Right cardiac atrium (tissue), 5 donors: ENCODE measurements around the gene C10orf71. TPM values are rescaled to one million over a fixed set of nuclear protein-coding genes. Genes with fewer than 3 reads are reported as not detected.
A peak's percentile ranks its signal among the peaks of the same experiment; 100 is the strongest.

Source experiments
- ATAC-seq, 2 donors: fragments of 200-7000 bp; cut with Tn5 transposase; one replicate each; pipeline versions ENCODE4 v1.8.0 to v1.9.1; 2020; ENCODE audit warnings: moderate library complexity in 2 of 2, mild to moderate bottlenecking in 1 of 2
- DNase-seq, 3 donors: peaks; one replicate each; pipeline ENCODE4 v3.0.0-alpha.2; 2020
- H3K27ac ChIP-seq: one replicate; pipeline ENCODE4 v1.5.1; 2013; ENCODE audit warnings: mild to moderate bottlenecking, low read length, control low read depth, moderate library complexity
- H3K27me3 ChIP-seq: one replicate; pipeline ENCODE4 v1.6.1; 2013; ENCODE audit not compliant: control insufficient read depth, insufficient read depth
- H3K4me1 ChIP-seq: one replicate; pipeline ENCODE4 v1.6.1; 2013; ENCODE audit warnings: low read length; ENCODE audit not compliant: control insufficient read depth, insufficient read depth
- H3K4me3 ChIP-seq: one replicate; pipeline ENCODE4 v1.5.1; 2013; ENCODE audit warnings: low read length, control low read depth
- H3K9me3 ChIP-seq: one replicate; pipeline ENCODE4 v1.6.1; 2013; ENCODE audit warnings: low read length; ENCODE audit not compliant: control insufficient read depth
- WGBS: extraction: QIAGEN DNeasy Blood & Tissue Kit; methylation state at CpG from one replicate; pipeline ENCODE4 v1.1.7; 2013; 5-methylcytosine and 5-hydroxymethylcytosine counted together
- intact Hi-C, 4 donors: fragments of 100-400 bp; cut with DNase I; formaldehyde crosslinking; loops; one replicate each; pipeline versions ENCODE4 v1.11.0 to v1.14.0; 2022 to 2023
- polyA plus RNA-seq: library from polyadenylated mRNA; stranded (reverse); fragments of 200-250 nt; gene quantifications from one replicate; pipeline ENCODE4 v1.2.3, GENCODE V29; 2013
- total RNA-seq, 4 donors: library from RNA; stranded (reverse); fragmentation: NEBNext Ultra II Directional; extraction: Animal tissue kit (Norgen Biotek cat#: 25700); gene quantifications; one replicate each; pipeline ENCODE4 v1.2.1, GENCODE V29; 2021
- donor health status: healthy with polysubstance abuse.
- donor health status: DM: no; HTN: yes; CAD: no.
- donor health status: DM: no; HTN: no; CAD: no.
- donor health status: DM: no; HTN: yes; CAD: no; lungs with severe emphysema.
- donor health status: DM: yes; HTN: yes; CAD: no.

The C10orf71 gene
- total and polyA plus RNA-seq, 5 donors = 27.8 to 98.9 (median 72.2) TPM

GRCh38 chr10:49364051-49364450 lies 65.1 kb downstream of the C10orf71 start:
- intact Hi-C loops = no loop called here
- H3K9me3 ChIP-seq = no peaks in the 10 kb centered on the region
- ATAC-seq (no peak), DNase-seq (no peak)
- H3K27ac ChIP-seq = no peak overlapping the region
- H3K4me1 ChIP-seq = peaks cover 6% of the 10 kb centered on the region
- no peak overlapping the region for H3K4me3 ChIP-seq
- 87% methylated on average over 5 of the region's 5 CpGs for WGBS
- no peaks in the 10 kb centered on the region for H3K27me3 ChIP-seq

- no peak overlapping the region for H3K4me3 ChIP-seq
- ATAC-seq = no peak
- H3K4me1 ChIP-seq = peaks cover 6% of the 10 kb centered on the region
- DNase-seq = no peak
- 91% methylated on average over 8 of the region's 8 CpGs for WGBS
- no peaks in the 10 kb centered on the region for H3K9me3 ChIP-seq
- intact Hi-C loops = no loop called here
- H3K27me3 ChIP-seq = no peaks in the 10 kb centered on the region
- no peak overlapping the region for H3K27ac ChIP-seq
Measured at GRCh38 chr10:49364747-49365146, 65.8 kb downstream of the C10orf71 start.

GRCh38 chr10:49365275-49365674 lies 66.3 kb downstream of the C10orf71 start:
- intact Hi-C loops = no loop called here
- DNase-seq (no peak), ATAC-seq (no peak)
- Histone ChIP-seq H3K27ac (no peak overlapping the region), H3K9me3 (no peaks in the 10 kb centered on the region), H3K4me1 (peaks cover 2% of the 10 kb centered on the region), H3K4me3 (no peak overlapping the region), H3K27me3 (no peaks in the 10 kb centered on the region)
- WGBS = 83% methylated on average over 3 of the region's 3 CpGs

DNA sequence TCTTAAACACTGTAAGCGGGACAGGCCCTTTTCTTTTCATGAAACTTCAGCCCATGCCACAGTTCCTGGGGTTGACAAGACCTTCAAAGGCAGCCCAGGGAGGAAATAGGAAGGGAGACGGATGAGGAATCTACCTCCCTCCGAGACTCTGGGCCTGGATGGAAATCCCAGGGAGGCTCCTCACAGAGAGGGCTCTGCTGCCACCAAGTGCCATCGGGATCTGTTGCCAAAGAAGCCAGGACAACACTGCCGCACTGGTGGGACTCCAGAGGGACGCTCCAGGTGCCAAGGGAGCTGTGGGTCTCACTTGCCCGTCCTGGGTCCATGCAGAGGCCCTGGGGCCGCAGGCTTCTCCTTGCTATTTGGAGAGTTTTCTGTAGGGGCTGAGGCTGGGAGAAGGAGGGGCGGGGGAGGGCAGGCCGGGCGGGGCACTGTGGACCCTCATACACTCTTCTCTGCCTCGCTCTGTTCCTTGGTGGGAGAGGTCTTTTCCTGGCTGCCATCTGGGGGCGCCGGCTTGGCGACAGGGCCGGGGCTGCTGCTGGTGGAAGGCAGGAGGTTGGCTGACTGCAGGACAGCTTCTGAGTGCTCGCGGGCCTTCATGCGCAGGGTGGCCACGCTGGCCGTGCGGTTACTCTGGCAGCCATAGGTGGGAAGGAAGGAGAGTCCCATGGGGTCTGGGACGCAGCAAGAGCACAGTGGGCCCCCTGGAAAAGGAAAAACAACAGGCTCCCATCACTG lies 66.9 kb downstream of the C10orf71 start:
- ATAC-seq = no peak
- intact Hi-C loops = no loop called here
- peak in 1 of 3 donors; percentile 60 for DNase-seq

DNA sequence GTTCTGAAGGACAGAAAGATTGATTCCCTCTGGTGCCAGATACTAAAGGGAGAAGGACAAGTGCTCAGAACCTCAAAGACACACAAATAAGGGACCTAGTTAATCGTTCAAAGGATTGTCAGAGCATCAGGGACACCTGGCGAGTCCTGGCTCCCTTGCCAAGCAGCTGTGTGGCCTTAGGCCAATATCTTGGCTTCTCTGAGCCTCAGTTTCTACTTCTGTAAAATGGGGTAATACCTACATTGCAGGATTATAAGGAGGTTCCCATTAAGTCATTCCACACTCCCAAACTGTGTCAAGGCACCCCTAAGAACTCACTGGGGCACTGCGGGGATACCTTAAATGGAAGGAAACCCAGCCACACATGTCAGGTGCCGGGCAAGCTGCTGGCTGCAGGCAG lies 67.5 kb downstream of the C10orf71 start:
- H3K4me3 ChIP-seq = no peak overlapping the region
- 82% methylated on average over 4 of the region's 4 CpGs for WGBS
- intact Hi-C loops = no loop called here
- DNase-seq = no peak
- H3K27me3 ChIP-seq = no peaks in the 10 kb centered on the region
- no peaks in the 10 kb centered on the region for H3K9me3 ChIP-seq
- no peak for ATAC-seq
- no peaks in the 10 kb centered on the region for H3K4me1 ChIP-seq
- no peak overlapping the region for H3K27ac ChIP-seq

More for the DNA sequence above, 66.9 kb downstream of the C10orf71 start:
- no peaks in the 10 kb centered on the region for H3K27me3 ChIP-seq
- H3K4me3 ChIP-seq = no peak overlapping the region
- H3K27ac ChIP-seq = no peak overlapping the region
- no peaks in the 10 kb centered on the region for H3K9me3 ChIP-seq
- 72% methylated on average over 23 of the region's 23 CpGs for WGBS
- H3K4me1 ChIP-seq = no peaks in the 10 kb centered on the region

DNA sequence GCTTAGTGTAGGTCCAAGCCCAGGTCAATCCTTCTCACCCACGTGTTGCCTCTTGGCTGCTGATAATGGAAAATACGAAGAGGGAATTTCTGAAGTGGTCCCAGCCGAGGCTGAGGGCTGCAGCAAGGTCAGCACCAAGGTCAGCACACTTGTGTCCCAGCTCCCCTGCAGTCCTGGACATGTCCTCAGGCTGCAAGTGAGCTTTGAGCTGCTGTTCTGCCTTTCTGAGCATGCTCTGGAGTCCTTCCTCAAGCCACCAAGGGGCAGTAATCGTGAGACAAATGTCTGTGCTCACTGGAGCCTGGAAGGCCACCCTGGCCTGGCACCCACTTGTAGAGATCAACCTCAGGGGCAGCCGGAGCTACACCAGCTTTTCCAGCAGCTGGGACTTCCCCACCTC lies 68.6 kb downstream of the C10orf71 start:
- DNase-seq (no peak), ATAC-seq (no peak)
- WGBS = 29% methylated on average over 5 of the region's 5 CpGs
- Histone ChIP-seq H3K9me3 (no peaks in the 10 kb centered on the region), H3K4me1 (no peaks in the 10 kb centered on the region), H3K27me3 (no peaks in the 10 kb centered on the region), H3K4me3 (no peak overlapping the region), H3K27ac (no peak overlapping the region)
- intact Hi-C loops = no loop called here

DNA sequence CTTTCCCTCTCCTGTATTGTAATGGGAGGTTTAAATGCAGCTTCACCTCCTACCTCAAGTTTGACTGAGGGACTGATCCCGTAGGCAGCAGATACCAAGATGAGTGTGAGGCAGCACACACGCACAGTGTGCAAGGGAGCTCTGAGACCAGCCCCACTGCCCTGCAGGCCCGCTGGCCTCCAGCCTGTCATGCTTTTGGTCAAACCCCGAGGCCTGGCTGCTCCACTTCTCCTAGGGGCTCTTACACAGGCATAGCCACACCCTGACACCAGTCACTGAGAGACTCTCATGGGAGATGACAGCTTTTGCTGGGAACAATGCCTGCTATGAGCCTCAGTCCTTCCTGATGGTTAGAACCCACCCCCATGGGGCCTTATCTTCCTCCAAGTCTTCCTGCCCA lies 69.3 kb downstream of the C10orf71 start:
- H3K27ac ChIP-seq = no peak overlapping the region
- no peak overlapping the region for H3K4me3 ChIP-seq
- intact Hi-C loops = no loop called here
- ATAC-seq (no peak), DNase-seq (no peak)
- H3K27me3 ChIP-seq = no peaks in the 10 kb centered on the region
- H3K9me3 ChIP-seq = no peaks in the 10 kb centered on the region
- whole genome bisulfite sequencing = 75% methylated on average over 4 of the region's 4 CpGs
- H3K4me1 ChIP-seq = no peaks in the 10 kb centered on the region

DNA sequence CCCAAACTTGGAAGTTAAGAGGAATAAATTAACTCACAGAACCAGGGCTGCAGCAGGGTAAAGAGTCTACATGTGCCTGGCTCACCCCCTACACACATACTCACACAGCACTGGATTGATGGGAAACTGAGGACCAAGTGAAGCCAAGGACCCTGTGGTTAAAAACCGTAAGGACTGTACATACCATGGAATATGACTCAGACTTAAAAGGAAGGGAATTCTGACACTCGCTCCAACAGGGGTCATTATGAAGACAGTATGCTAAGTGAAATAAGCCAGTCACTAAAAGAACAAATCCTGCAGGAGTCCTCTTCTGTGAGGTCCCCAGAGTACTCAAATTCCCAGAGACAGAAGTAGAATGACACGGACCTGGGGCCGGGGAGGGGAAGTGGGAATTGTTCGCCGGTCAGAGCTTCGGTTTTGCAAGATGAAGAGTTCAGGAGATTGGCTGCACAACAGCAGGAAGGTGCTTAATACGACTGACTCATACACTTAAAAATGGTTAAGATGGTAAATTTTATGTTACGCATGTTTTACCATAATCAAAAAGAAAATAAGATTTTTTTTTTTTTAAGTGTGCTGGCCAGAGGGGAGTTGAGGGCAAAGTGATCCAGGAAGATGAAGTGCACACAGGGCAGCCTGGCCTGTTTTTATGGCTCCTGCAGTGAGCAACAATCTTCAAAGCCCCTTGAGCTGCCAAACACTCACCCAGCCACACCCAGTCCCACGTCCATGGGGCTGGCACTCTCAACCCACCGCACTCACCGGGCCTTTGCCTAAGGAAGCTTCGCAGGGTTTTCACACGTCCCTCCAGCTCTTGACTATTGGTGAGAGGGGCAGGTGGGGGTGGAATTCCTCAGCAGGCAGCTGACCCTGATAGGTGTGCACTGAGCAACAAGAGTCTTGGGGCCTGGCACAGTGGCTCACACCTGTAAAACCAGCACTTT lies 70.5 kb downstream of the C10orf71 start:
- DNase-seq (no peak), ATAC-seq (no peak)
- no peaks in the 10 kb centered on the region for H3K9me3 ChIP-seq
- H3K27me3 ChIP-seq = no peaks in the 10 kb centered on the region
- no peaks in the 10 kb centered on the region for H3K4me1 ChIP-seq
- intact Hi-C loops = no loop called here
- no peak overlapping the region for H3K4me3 ChIP-seq
- H3K27ac ChIP-seq = no peak overlapping the region
- WGBS = 69% methylated on average over 14 of the region's 14 CpGs

DNA sequence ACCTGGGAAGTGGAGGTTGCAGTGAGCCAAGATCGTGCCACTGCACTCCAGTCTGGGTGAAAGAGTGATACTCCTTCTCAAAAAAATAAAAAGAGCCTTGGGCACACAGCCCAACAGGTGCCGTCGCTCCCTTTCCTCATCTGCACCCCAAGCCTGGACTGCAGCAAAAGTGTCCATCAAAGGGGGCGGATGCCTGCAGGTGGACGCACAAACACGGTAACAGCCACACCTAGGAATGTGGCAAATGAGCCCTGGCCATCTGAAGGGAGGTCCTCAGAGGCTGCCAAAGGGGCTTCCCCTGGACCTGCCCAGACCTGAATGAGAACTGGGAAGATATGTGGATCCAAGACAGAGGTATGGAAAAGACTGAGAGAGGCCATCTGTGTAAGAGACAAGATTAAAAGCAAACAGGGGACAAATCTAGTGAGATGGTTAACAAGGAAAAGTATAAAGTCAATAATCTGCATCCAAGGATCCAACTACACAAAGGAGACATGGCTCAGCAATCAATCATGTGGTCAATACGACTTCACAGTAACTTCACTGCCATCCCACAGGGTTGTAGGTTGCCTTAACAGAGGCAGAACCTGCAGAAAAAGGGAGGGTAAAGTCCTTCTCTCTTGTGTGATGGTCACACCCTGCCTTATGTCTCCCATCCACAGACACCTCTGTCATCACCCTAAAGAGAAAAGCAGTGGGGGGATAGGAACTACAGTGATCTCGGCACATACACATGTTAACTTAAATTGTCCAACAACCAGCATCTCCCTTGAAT lies 71.5 kb downstream of the C10orf71 start:
- DNase-seq (no peak), ATAC-seq (no peak)
- 80% methylated on average over 8 of the region's 8 CpGs for WGBS

GRCh38 chr10:49371967-49372366 lies 73.0 kb downstream of the C10orf71 start:
- H3K27me3 ChIP-seq = no peaks in the 10 kb centered on the region
- intact Hi-C loops = no loop called here
- no peaks in the 10 kb centered on the region for H3K4me1 ChIP-seq
- no peak overlapping the region for H3K27ac ChIP-seq
- ATAC-seq = no peak
- no peaks in the 10 kb centered on the region for H3K9me3 ChIP-seq
- DNase-seq = peak in 1 of 3 donors; percentile 7
- 78% methylated on average over 3 of the region's 3 CpGs for WGBS
- no peak overlapping the region for H3K4me3 ChIP-seq

More for the DNA sequence above, 71.5 kb downstream of the C10orf71 start:
- H3K9me3 ChIP-seq = no peaks in the 10 kb centered on the region
- H3K27me3 ChIP-seq = no peaks in the 10 kb centered on the region
- H3K4me3 ChIP-seq = no peak overlapping the region
- intact Hi-C loops = no loop called here
- no peaks in the 10 kb centered on the region for H3K4me1 ChIP-seq
- no peak overlapping the region for H3K27ac ChIP-seq

GRCh38 chr10:49373361-49373760 lies 74.4 kb downstream of the C10orf71 start:
- intact Hi-C loops = no loop called here
- H3K27ac ChIP-seq = no peak overlapping the region
- H3K9me3 ChIP-seq = no peaks in the 10 kb centered on the region
- DNase-seq (no peak), ATAC-seq (no peak)
- H3K27me3 ChIP-seq = no peaks in the 10 kb centered on the region
- no peak overlapping the region for H3K4me3 ChIP-seq
- 89% methylated on average over 5 of the region's 5 CpGs for WGBS
- H3K4me1 ChIP-seq = no peaks in the 10 kb centered on the region
